Small intestine (tissue), 7 donors: Measurements from ENCODE around the gene NR1D1. TPM values are rescaled to one million over a fixed set of nuclear protein-coding genes. Genes with fewer than 3 reads are reported as not detected.

Experiments used
- DNase-seq, 2 donors: peaks; one replicate each; pipeline versions ENCODE4 v3.0.0 to v3.0.0-alpha.2; 2013
- FAIRE-seq: peaks from 2 replicates; lab custom pipeline; 2012; peaks lifted over from hg19 to GRCh38; lab: Jason Lieb, UNC
- H3K27ac ChIP-seq, 3 donors: one replicate each; pipeline ENCODE4 v1.5.1; 2013; ENCODE audit warnings: low read length in 2 of 3, mild to moderate bottlenecking in 2 of 3, control low read depth in 1 of 3, inconsistent platforms in 1 of 3, low read depth in 1 of 3, moderate library complexity in 1 of 3
- H3K27me3 ChIP-seq, 3 donors: one replicate each; pipeline ENCODE4 v1.6.1; 2013; ENCODE audit warnings: low read length in 3 of 3, inconsistent platforms in 1 of 3; ENCODE audit not compliant: control insufficient read depth in 3 of 3, insufficient read depth in 3 of 3
- H3K36me3 ChIP-seq, 3 donors: one replicate each; pipeline ENCODE4 v1.6.1; 2013; ENCODE audit warnings: low read length in 3 of 3, inconsistent platforms in 1 of 3, low read depth in 1 of 3, mild to moderate bottlenecking in 1 of 3, moderate library complexity in 1 of 3; ENCODE audit not compliant: control insufficient read depth in 3 of 3, insufficient read depth in 2 of 3
- H3K4me1 ChIP-seq, 3 donors: one replicate each; pipeline ENCODE4 v1.6.1; 2013; ENCODE audit warnings: low read length in 2 of 3, inconsistent platforms in 1 of 3, low read depth in 1 of 3, mild to moderate bottlenecking in 1 of 3, moderate library complexity in 1 of 3; ENCODE audit not compliant: control insufficient read depth in 3 of 3, insufficient read depth in 2 of 3
- H3K4me3 ChIP-seq, 3 donors: one replicate each; pipeline ENCODE4 v1.5.1; 2013; ENCODE audit warnings: low read length in 3 of 3, control low read depth in 1 of 3, inconsistent platforms in 1 of 3, low read depth in 1 of 3, mild to moderate bottlenecking in 1 of 3, moderate library complexity in 1 of 3
- H3K9me3 ChIP-seq, 2 donors: one replicate each; pipeline ENCODE4 v1.6.1; 2013; ENCODE audit warnings: low read depth in 1 of 2, low read length in 1 of 2; ENCODE audit not compliant: control insufficient read depth in 2 of 2, insufficient read depth in 1 of 2
- WGBS, 3 donors: extraction: QIAGEN DNeasy Blood & Tissue Kit; methylation state at CpG; one replicate each; pipeline ENCODE4 v1.1.7; 2013; 5-methylcytosine and 5-hydroxymethylcytosine counted together
- polyA plus RNA-seq, 4 donors: library from polyadenylated mRNA; stranded (reverse) in 3 of 4; unstranded in 1 of 4; fragments of 200-250 nt in 3 of 4; fragments of 120-200 nt in 1 of 4; gene quantifications; one replicate each; pipeline versions ENCODE4 v1.2.1 to v1.2.3, GENCODE V29; 2013
- donor health status: healthy with polysubstance abuse.
- donor health status: control.
- donor health status: control.
- donor health status: Bipolar disorder and iron deficiency.
- donor health status: healthy.

NR1D1 gene
- polyA plus RNA-seq, 4 donors, result 2.7 to 25.1 (median 12.1) TPM

GRCh38 chr17:40129498-40129897 lies 29.1 kb upstream of the NR1D1 start:
- no peak for FAIRE-seq
- Histone ChIP-seq H3K4me3 (no peak overlapping the region), H3K27ac (no peak overlapping the region), H3K27me3 (no peaks in the 10 kb centered on the region), H3K9me3 (no peaks in the 10 kb centered on the region), H3K36me3 (peaks cover 13 to 56% (median 31%) of the 10 kb centered on the region in 3 donors), H3K4me1 (peaks cover 0 to 20% (median 3%) of the 10 kb centered on the region in 3 donors)
- 86 to 94% (median 93%) methylated on average over 5 of the region's 5 CpGs for WGBS, 3 donors
- no peak for DNase-seq

- peaks cover 7 to 40% (median 12%) of the 10 kb centered on the region in 3 donors for H3K36me3 ChIP-seq
- FAIRE-seq, result no peak
- peak overlapping the region; percentile 5 to 87 (median 83) for H3K4me3 ChIP-seq
- peaks cover 0 to 17% (median 3%) of the 10 kb centered on the region in 3 donors for H3K4me1 ChIP-seq
- no peaks in the 10 kb centered on the region for H3K27me3 ChIP-seq
- H3K9me3 ChIP-seq, result no peaks in the 10 kb centered on the region
- peak overlapping the region; percentile 55 to 89 (median 63) for H3K27ac ChIP-seq
- DNase-seq, result peak in 1 of 2 donors; percentile 42
- WGBS, 3 donors, result 3 to 4% (median 3%) methylated on average over 9 of the region's 9 CpGs
Observed at GRCh38 chr17:40124279-40125141, 24.1 kb upstream of the NR1D1 start.

GRCh38 chr17:40123811-40124114 lies 23.4 kb upstream of the NR1D1 start:
- FAIRE-seq, result no peak
- H3K4me1 ChIP-seq, result peaks cover 0 to 18% (median 3%) of the 10 kb centered on the region in 3 donors
- 0 to 1% (median 0%) methylated on average over 2 of the region's 2 CpGs for WGBS, 3 donors

GRCh38 chr17:40122999-40123810 lies 22.8 kb upstream of the NR1D1 start:
- no peaks in the 10 kb centered on the region for H3K27me3 ChIP-seq
- H3K27ac ChIP-seq, result peak overlapping the region; percentile 89 to 93 (median 89)
- H3K4me3 ChIP-seq, result peak overlapping the region; percentile 83 to 93 (median 87)
- FAIRE-seq (no peak), DNase-seq (peak; percentile 59 to 78)
- peaks cover 3 to 32% (median 5%) of the 10 kb centered on the region in 3 donors for H3K36me3 ChIP-seq
- H3K9me3 ChIP-seq, result no peaks in the 10 kb centered on the region
- 0 to 1% (median 1%) methylated on average over 38 to 43 of the region's 43 CpGs for whole genome bisulfite sequencing, 3 donors
- H3K4me1 ChIP-seq, result peaks cover 0 to 23% (median 5%) of the 10 kb centered on the region in 3 donors

More at GRCh38 chr17:40123811-40124114, 23.4 kb upstream of the NR1D1 start:
- peak overlapping the region; percentile 55 to 89 (median 89) for H3K27ac ChIP-seq
- no peaks in the 10 kb centered on the region for H3K9me3 ChIP-seq
- H3K36me3 ChIP-seq, result peaks cover 5 to 36% (median 5%) of the 10 kb centered on the region in 3 donors
- no peak for DNase-seq
- H3K27me3 ChIP-seq, result no peaks in the 10 kb centered on the region
- H3K4me3 ChIP-seq, result peak overlapping the region; percentile 83 to 93 (median 87)

- WGBS, 3 donors, result 0 to 1% (median 1%) methylated on average over 25 to 97 of the region's 97 CpGs
- Histone ChIP-seq H3K36me3 (peaks cover 0 to 26% (median 3%) of the 10 kb centered on the region in 3 donors), H3K4me3 (peak overlapping the region; percentile 83 to 93 (median 87)), H3K27me3 (no peaks in the 10 kb centered on the region), H3K9me3 (no peaks in the 10 kb centered on the region), H3K4me1 (peaks cover 0 to 28% (median 7%) of the 10 kb centered on the region in 3 donors), H3K27ac (peak overlapping the region; percentile 89 to 93 (median 89))
- FAIRE-seq (no peak), DNase-seq (peak; percentile 33 to 71)
Observed at GRCh38 chr17:40122136-40122998, 22.0 kb upstream of the NR1D1 start.

- DNase-seq (peak; percentile 84 to 95), FAIRE-seq (no peak)
- Histone ChIP-seq H3K27ac (peak within 1 kb of the TSS; percentile 89 to 93 (median 89)), H3K27me3 (no peaks in the 10 kb centered on the region), H3K4me1 (peaks cover 0 to 28% (median 7%) of the 10 kb centered on the region in 3 donors), H3K4me3 (peak within 1 kb of the TSS; percentile 83 to 93 (median 87)), H3K36me3 (peaks cover 0 to 17% (median 0%) of the 10 kb centered on the region in 3 donors), H3K9me3 (no peaks in the 10 kb centered on the region)
- WGBS, 3 donors, result 0 to 2% (median 1%) methylated on average over 53 to 82 of the region's 82 CpGs
Observed at GRCh38 chr17:40121181-40122135, 21.1 kb upstream of the NR1D1 start, which contains the start of gene MSL1. Gene MSL1 (plus strand): TSS chr17:40121971. CDS start chr17:40122613, 642 bp downstream.

GRCh38 chr17:40115101-40115436 lies 14.7 kb upstream of the NR1D1 start:
- Histone ChIP-seq H3K27ac (peak overlapping the region in 1 of 3 donors; percentile 94), H3K36me3 (peaks cover 0 to 7% (median 0%) of the 10 kb centered on the region in 3 donors), H3K27me3 (no peaks in the 10 kb centered on the region), H3K4me3 (no peak overlapping the region), H3K9me3 (no peaks in the 10 kb centered on the region), H3K4me1 (peaks cover 7 to 69% (median 14%) of the 10 kb centered on the region in 3 donors)
- no peak for DNase-seq
- 47 to 55% (median 53%) methylated on average over 2 of the region's 2 CpGs for WGBS, 3 donors
- no peak for FAIRE-seq
